Measurements from ENCODE around the gene LRRC2. TPM values are rescaled to one million over a fixed set of nuclear protein-coding genes. Genes with fewer than 3 reads are reported as not detected.
A peak's percentile ranks its signal among the peaks of the same experiment; 100 is the strongest.

LRRC2 gene
- total and polyA plus RNA-seq, 9 of the 15 experiments (the other 6 are each of a cell fraction or from before 2014, with no cell fraction given): 0.01 to 0.04 (median 0.03) TPM; not detected in 5

DNA sequence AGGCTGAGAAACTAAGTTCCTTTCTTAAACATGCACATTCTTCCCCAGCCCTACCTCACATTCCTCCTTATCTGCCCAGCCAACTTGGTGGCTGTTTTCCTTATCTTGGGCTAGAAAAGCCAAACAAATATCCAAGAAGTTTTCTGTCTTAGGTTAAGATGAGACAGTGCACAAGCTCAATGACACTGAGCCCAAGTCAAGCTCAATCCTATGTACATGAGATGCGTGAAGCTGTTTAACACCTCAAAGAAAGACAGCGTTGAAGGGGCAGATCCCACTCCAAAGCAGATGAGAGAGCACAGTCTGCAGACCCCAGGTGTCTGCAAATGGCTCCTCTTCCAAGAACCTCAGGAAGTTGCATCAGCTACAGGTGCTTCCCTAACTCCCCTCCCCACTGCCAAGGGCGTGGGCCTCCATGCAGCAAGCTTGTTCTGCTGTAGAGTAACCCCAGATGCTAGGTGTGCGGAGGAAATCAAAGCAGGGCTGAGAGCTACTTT is 16.6 kb downstream of the LRRC2 start (continued):
- TF ChIP-seq, protein P1, sequence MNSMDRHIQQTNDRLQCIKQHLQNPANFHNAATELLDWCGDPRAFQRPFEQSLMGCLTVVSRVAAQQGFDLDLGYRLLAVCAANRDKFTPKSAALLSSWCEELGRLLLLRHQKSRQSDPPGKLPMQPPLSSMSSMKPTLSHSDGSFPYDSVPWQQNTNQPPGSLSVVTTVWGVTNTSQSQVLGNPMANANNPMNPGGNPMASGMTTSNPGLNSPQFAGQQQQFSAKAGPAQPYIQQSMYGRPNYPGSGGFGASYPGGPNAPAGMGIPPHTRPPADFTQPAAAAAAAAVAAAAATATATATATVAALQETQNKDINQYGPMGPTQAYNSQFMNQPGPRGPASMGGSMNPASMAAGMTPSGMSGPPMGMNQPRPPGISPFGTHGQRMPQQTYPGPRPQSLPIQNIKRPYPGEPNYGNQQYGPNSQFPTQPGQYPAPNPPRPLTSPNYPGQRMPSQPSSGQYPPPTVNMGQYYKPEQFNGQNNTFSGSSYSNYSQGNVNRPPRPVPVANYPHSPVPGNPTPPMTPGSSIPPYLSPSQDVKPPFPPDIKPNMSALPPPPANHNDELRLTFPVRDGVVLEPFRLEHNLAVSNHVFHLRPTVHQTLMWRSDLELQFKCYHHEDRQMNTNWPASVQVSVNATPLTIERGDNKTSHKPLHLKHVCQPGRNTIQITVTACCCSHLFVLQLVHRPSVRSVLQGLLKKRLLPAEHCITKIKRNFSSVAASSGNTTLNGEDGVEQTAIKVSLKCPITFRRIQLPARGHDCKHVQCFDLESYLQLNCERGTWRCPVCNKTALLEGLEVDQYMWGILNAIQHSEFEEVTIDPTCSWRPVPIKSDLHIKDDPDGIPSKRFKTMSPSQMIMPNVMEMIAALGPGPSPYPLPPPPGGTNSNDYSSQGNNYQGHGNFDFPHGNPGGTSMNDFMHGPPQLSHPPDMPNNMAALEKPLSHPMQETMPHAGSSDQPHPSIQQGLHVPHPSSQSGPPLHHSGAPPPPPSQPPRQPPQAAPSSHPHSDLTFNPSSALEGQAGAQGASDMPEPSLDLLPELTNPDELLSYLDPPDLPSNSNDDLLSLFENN (IDR thresholded peaks at IDR 0.05; ENCODE audit: low read depth in 2 of 2, low read length in 2 of 2): peak in 1 of 2 experiments; percentile 67; a peak in 2 of 4 replicates
- TF ChIP-seq, protein P2, sequence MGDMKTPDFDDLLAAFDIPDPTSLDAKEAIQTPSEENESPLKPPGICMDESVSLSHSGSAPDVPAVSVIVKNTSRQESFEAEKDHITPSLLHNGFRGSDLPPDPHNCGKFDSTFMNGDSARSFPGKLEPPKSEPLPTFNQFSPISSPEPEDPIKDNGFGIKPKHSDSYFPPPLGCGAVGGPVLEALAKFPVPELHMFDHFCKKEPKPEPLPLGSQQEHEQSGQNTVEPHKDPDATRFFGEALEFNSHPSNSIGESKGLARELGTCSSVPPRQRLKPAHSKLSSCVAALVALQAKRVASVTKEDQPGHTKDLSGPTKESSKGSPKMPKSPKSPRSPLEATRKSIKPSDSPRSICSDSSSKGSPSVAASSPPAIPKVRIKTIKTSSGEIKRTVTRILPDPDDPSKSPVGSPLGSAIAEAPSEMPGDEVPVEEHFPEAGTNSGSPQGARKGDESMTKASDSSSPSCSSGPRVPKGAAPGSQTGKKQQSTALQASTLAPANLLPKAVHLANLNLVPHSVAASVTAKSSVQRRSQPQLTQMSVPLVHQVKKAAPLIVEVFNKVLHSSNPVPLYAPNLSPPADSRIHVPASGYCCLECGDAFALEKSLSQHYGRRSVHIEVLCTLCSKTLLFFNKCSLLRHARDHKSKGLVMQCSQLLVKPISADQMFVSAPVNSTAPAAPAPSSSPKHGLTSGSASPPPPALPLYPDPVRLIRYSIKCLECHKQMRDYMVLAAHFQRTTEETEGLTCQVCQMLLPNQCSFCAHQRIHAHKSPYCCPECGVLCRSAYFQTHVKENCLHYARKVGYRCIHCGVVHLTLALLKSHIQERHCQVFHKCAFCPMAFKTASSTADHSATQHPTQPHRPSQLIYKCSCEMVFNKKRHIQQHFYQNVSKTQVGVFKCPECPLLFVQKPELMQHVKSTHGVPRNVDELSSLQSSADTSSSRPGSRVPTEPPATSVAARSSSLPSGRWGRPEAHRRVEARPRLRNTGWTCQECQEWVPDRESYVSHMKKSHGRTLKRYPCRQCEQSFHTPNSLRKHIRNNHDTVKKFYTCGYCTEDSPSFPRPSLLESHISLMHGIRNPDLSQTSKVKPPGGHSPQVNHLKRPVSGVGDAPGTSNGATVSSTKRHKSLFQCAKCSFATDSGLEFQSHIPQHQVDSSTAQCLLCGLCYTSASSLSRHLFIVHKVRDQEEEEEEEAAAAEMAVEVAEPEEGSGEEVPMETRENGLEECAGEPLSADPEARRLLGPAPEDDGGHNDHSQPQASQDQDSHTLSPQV (IDR thresholded peaks at IDR 0.05): peak; percentile 85
- TF ChIP-seq TCF3 (CRISPR knock-in tag; IDR thresholded peaks at IDR 0.05): peak; percentile 95
- TF ChIP-seq NFRKB (IDR thresholded peaks at IDR 0.05; ENCODE audit: low read depth): peak; percentile 75; the same call in 1 of the 2 replicates
- TF ChIP-seq ARNT (IDR thresholded peaks at IDR 0.05): peak in 1 of 2 experiments; percentile 93; a peak in 2 of 4 replicates
- TF ChIP-seq KDM1A (IDR thresholded peaks at IDR 0.05): peak; percentile 62 to 72
- TF ChIP-seq, protein P3, sequence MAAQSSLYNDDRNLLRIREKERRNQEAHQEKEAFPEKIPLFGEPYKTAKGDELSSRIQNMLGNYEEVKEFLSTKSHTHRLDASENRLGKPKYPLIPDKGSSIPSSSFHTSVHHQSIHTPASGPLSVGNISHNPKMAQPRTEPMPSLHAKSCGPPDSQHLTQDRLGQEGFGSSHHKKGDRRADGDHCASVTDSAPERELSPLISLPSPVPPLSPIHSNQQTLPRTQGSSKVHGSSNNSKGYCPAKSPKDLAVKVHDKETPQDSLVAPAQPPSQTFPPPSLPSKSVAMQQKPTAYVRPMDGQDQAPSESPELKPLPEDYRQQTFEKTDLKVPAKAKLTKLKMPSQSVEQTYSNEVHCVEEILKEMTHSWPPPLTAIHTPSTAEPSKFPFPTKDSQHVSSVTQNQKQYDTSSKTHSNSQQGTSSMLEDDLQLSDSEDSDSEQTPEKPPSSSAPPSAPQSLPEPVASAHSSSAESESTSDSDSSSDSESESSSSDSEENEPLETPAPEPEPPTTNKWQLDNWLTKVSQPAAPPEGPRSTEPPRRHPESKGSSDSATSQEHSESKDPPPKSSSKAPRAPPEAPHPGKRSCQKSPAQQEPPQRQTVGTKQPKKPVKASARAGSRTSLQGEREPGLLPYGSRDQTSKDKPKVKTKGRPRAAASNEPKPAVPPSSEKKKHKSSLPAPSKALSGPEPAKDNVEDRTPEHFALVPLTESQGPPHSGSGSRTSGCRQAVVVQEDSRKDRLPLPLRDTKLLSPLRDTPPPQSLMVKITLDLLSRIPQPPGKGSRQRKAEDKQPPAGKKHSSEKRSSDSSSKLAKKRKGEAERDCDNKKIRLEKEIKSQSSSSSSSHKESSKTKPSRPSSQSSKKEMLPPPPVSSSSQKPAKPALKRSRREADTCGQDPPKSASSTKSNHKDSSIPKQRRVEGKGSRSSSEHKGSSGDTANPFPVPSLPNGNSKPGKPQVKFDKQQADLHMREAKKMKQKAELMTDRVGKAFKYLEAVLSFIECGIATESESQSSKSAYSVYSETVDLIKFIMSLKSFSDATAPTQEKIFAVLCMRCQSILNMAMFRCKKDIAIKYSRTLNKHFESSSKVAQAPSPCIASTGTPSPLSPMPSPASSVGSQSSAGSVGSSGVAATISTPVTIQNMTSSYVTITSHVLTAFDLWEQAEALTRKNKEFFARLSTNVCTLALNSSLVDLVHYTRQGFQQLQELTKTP (IDR thresholded peaks at IDR 0.05; ENCODE audit: low read depth in 1 of 2, partially characterized antibody in 2 of 2): peak in 1 of 2 experiments; percentile 84
- TF ChIP-seq DMBX1 (CRISPR knock-in tag; IDR thresholded peaks at IDR 0.05; ENCODE audit: borderline replicate concordance): 0 out of 2 replicates have a peak, but pooled peaks have one; percentile 52
- TF ChIP-seq, protein P4, sequence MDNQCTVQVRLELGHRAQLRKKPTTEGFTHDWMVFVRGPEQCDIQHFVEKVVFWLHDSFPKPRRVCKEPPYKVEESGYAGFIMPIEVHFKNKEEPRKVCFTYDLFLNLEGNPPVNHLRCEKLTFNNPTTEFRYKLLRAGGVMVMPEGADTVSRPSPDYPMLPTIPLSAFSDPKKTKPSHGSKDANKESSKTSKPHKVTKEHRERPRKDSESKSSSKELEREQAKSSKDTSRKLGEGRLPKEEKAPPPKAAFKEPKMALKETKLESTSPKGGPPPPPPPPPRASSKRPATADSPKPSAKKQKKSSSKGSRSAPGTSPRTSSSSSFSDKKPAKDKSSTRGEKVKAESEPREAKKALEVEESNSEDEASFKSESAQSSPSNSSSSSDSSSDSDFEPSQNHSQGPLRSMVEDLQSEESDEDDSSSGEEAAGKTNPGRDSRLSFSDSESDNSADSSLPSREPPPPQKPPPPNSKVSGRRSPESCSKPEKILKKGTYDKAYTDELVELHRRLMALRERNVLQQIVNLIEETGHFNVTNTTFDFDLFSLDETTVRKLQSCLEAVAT (IDR thresholded peaks at IDR 0.05): peak; percentile 50 to 85; a peak in 3 of 4 replicates
- TF ChIP-seq KLF1 (tag; IDR thresholded peaks at IDR 0.05): peak; percentile 63
- TF ChIP-seq ZBTB2 (IDR thresholded peaks at IDR 0.05): peak; percentile 73; the same call in 1 of the 2 replicates
